Natural killer cell treated with Interleukin-12 subunit alpha and Interleukin-12 subunit beta and Interleukin-15 and Interleukin-18, amount 100 ng/mL, for 72 hours (primary cell): Measurements from ENCODE around the gene GGT7. TPM values are rescaled to one million over a fixed set of nuclear protein-coding genes. Genes with fewer than 3 reads are reported as not detected.

Experiments
- ATAC-seq, 2 donors: fragments of 150-1000 bp; cut with Tn5 transposase in 1 of 2; sonication (Bioruptor Pico), chemical (Tn5 transposase) in 1 of 2; 2 replicates each; pipeline ENCODE4 v1.10.0; 2021
- DNase-seq: peaks from one replicate; pipeline ENCODE4 v3.0.0; 2022; ENCODE audit warnings: low spot score
- H3K27ac Mint-ChIP-seq, 2 donors: 1 replicate in 1 of 2; 2 replicates in 1 of 2; pipeline ENCODE4 v1.8.0; 2022; ENCODE audit warnings: mixed read lengths in 2 of 2, mild to moderate bottlenecking in 1 of 2, moderate library complexity in 1 of 2
- H3K27me3 Mint-ChIP-seq, 2 donors: 1 replicate in 1 of 2; 2 replicates in 1 of 2; pipeline ENCODE4 v1.8.0; 2022; ENCODE audit warnings: mixed read lengths in 2 of 2
- H3K36me3 Mint-ChIP-seq: one replicate; pipeline ENCODE4 v1.8.0; 2022; ENCODE audit warnings: mixed read lengths
- H3K4me1 Mint-ChIP-seq, 2 donors: 1 replicate in 1 of 2; 2 replicates in 1 of 2; pipeline ENCODE4 v1.8.0; 2022; ENCODE audit warnings: low read depth in 2 of 2, mixed read lengths in 2 of 2, mild to moderate bottlenecking in 1 of 2
- H3K4me3 Mint-ChIP-seq: one replicate; pipeline ENCODE4 v1.8.0; 2022; ENCODE audit warnings: mixed read lengths
- H3K9me3 Mint-ChIP-seq: 2 replicates; pipeline ENCODE4 v1.8.0; 2022; ENCODE audit warnings: mixed read lengths
- total RNA-seq, 2 donors: library from RNA; stranded (reverse); gene quantifications; one replicate each; pipeline ENCODE4 v1.2.3, GENCODE V29; 2022

Gene GGT7
- total RNA-seq, 2 donors from 2014 or later, result 4.0 to 7.3 TPM

DNA sequence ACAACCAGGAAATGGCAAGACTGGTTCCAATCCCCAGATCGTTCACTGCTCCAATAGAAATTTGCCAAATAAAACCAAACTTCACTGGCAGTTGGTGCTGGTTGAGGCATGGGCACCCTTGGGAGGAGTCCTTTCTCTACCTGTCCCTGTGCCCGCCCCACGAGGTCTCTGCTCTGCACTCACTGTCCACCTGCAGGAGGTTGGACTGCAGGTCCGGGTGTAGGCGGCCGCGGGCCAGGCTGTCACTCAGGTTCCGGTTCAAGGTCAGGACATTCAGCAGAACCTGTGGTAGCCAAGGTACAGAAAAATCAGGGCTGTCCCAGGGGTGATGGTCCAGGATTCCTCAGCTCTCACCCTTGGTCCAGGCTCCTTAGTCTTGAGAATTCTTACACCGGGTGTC lies 22.9 kb downstream of the GGT7 start:
- no peak overlapping the region for H3K4me3 Mint-ChIP-seq
- no peak for ATAC-seq
- H3K27me3 Mint-ChIP-seq, result no peaks in the 10 kb centered on the region
- no peaks in the 10 kb centered on the region for H3K9me3 Mint-ChIP-seq
- no peaks in the 10 kb centered on the region for H3K36me3 Mint-ChIP-seq
- H3K27ac Mint-ChIP-seq, result no peak overlapping the region
- H3K4me1 Mint-ChIP-seq, result no peaks in the 10 kb centered on the region
- no peak for DNase-seq

- no peak for ATAC-seq
- no peaks in the 10 kb centered on the region for H3K36me3 Mint-ChIP-seq
- H3K9me3 Mint-ChIP-seq, result no peaks in the 10 kb centered on the region
- no peak overlapping the region for H3K27ac Mint-ChIP-seq
- no peaks in the 10 kb centered on the region for H3K27me3 Mint-ChIP-seq
- no peaks in the 10 kb centered on the region for H3K4me1 Mint-ChIP-seq
- DNase-seq, result no peak
- no peak overlapping the region for H3K4me3 Mint-ChIP-seq
Measured at GRCh38 chr20:34848597-34848996, 24.1 kb downstream of the GGT7 start.

GRCh38 chr20:34843421-34843820 lies 29.2 kb downstream of the GGT7 start:
- DNase-seq, result no peak
- no peak for ATAC-seq
- Mint-ChIP-seq H3K27me3 (peaks cover 11 to 17% of the 10 kb centered on the region in 2 donors), H3K27ac (no peak overlapping the region), H3K9me3 (no peaks in the 10 kb centered on the region), H3K36me3 (no peaks in the 10 kb centered on the region), H3K4me1 (no peaks in the 10 kb centered on the region), H3K4me3 (no peak overlapping the region)

- no peak for ATAC-seq
- no peaks in the 10 kb centered on the region for H3K36me3 Mint-ChIP-seq
- no peaks in the 10 kb centered on the region for H3K4me1 Mint-ChIP-seq
- DNase-seq, result no peak
- no peak overlapping the region for H3K4me3 Mint-ChIP-seq
- no peak overlapping the region for H3K27ac Mint-ChIP-seq
- H3K9me3 Mint-ChIP-seq, result no peaks in the 10 kb centered on the region
- peaks cover 11 to 17% of the 10 kb centered on the region in 2 donors for H3K27me3 Mint-ChIP-seq
Measured at GRCh38 chr20:34842143-34842542, 30.5 kb downstream of the GGT7 start.

DNA sequence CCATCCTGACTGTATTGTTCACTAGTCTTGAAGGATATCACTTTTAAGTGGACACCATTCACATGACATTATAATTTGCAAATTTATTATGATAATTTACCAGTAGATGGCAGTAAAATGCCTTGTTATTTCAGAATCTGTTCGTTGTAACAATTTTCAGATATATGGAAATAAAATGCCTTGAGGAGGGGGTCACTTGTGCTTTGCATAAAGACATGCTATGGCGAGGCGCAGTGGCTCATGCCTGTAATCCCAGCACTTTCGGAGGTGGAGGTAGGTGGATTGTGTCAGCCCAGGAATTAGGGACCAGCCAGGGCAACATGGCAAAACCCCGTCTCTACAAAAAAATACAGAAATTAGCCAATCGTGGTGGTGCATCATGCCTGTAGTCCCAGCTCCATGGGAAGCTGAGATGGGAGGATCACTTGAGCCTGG lies 38.2 kb downstream of the GGT7 start:
- H3K9me3 Mint-ChIP-seq, result no peaks in the 10 kb centered on the region

DNA sequence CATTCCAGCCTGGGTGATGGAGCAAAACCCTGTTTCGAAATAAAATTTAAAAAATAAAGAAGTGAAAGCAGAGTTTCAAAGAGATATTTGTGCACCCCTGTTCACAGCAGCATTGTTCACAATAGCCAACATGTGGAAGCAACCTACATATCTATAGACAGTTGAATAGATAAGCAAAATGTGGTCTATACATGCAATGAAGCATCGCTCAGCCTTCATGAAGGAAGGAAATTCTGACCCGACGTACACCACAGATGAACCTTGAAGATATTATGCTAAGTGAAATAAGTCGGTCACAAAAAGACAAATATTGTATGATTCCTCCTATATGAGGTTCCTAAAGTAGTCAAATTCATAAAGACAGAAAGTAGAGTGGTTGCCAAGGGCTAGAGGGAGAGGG lies 40.7 kb downstream of the GGT7 start:
- Mint-ChIP-seq H3K36me3 (no peaks in the 10 kb centered on the region), H3K4me3 (no peak overlapping the region), H3K4me1 (peaks cover 0 to 4% of the 10 kb centered on the region in 2 donors), H3K27me3 (peaks cover 17 to 21% of the 10 kb centered on the region in 2 donors), H3K27ac (no peak overlapping the region), H3K9me3 (no peaks in the 10 kb centered on the region)
- no peak for ATAC-seq
- DNase-seq, result no peak

More for the DNA sequence above, 38.2 kb downstream of the GGT7 start:
- H3K4me1 Mint-ChIP-seq, result no peaks in the 10 kb centered on the region
- H3K27ac Mint-ChIP-seq, result no peak overlapping the region
- DNase-seq, result no peak
- peaks cover 13 to 15% of the 10 kb centered on the region in 2 donors for H3K27me3 Mint-ChIP-seq
- H3K4me3 Mint-ChIP-seq, result no peak overlapping the region
- ATAC-seq, result no peak
- no peaks in the 10 kb centered on the region for H3K36me3 Mint-ChIP-seq

DNA sequence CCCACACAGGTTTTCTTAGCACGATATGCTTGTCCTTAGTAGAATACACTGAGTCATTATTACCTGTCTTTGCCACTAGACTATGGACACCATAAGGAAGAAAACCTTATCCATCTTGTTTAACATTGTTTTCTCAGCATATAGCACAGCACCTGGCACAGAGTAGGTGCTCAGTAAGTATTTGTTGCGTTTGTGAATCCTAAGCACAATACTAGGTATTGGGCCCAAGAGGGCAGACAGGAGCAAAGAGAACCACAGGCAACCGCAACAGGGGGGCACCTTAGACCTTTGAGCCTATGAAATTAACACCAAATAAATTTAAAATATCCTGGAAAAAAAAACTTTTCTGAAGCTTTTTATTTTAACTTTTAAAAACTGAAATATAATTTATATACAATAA lies 43.5 kb downstream of the GGT7 start:
- ATAC-seq (no peak), DNase-seq (no peak)
- no peaks in the 10 kb centered on the region for H3K36me3 Mint-ChIP-seq
- H3K27me3 Mint-ChIP-seq, result peaks cover 14 to 21% of the 10 kb centered on the region in 2 donors
- peaks cover 11 to 13% of the 10 kb centered on the region in 2 donors for H3K4me1 Mint-ChIP-seq
- H3K9me3 Mint-ChIP-seq, result no peaks in the 10 kb centered on the region
- H3K27ac Mint-ChIP-seq, result no peak overlapping the region
- no peak overlapping the region for H3K4me3 Mint-ChIP-seq

- Mint-ChIP-seq H3K4me3 (peak within 1 kb of the TSS; percentile 95), H3K9me3 (no peaks in the 10 kb centered on the region), H3K27me3 (peaks cover 5 to 6% of the 10 kb centered on the region in 2 donors), H3K27ac (peak within 1 kb of the TSS; percentile 84 to 94), H3K36me3 (no peaks in the 10 kb centered on the region), H3K4me1 (peaks cover 25 to 41% of the 10 kb centered on the region in 2 donors)
- peak; percentile 90 to 93 for ATAC-seq
- DNase-seq, result peak; percentile 85
Measured at GRCh38 chr20:34825530-34826362, 46.9 kb downstream of the GGT7 start, which contains the start of gene NCOA6. Gene NCOA6, minus strand, starts transcription at chr20:34825651. Its CDS starts 43,296 bp downstream, at chr20:34782355.

DNA sequence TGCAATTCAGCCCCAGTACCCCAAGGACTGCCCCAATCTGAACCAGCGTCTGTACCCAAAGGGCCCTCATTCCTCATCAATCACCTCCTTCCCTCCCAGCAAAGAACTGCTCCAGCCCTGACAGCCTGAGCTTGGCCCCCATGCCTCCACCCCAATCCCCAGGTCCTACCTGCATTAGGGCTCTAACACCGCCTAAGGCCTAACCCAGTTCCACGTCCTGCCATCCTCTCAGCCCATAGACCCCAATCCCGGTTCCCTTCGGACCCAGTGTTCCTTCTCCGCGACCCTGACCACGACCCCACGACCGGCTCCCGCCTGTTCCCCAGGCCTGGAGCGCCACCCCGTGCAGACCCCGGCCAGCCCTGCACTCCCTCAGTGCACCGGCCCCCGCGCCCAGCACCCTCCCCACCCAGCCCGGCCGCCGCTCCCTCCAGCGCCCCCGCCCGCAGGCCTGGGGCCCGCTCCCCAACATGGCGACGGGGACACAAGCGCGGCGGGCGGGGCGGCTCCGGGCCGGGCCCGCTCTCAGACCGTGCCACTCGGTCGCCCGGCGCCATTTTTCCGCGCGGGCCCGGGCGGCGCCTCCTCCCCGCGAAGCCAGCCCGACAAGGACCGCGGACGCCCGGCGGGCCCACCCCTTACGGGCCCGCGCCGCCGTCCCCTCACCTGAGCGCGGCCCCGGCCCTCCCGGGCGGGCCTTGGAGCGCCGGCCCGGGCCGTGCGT lies 47.7 kb downstream of the GGT7 start:
- peak overlapping the region; percentile 84 to 94 for H3K27ac Mint-ChIP-seq
- H3K4me1 Mint-ChIP-seq, result peaks cover 26 to 41% of the 10 kb centered on the region in 2 donors
- H3K9me3 Mint-ChIP-seq, result no peaks in the 10 kb centered on the region
- DNase-seq (peak; percentile 67), ATAC-seq (peak; percentile 88 to 90)
- H3K4me3 Mint-ChIP-seq, result peak overlapping the region; percentile 95
- H3K36me3 Mint-ChIP-seq, result no peaks in the 10 kb centered on the region
- H3K27me3 Mint-ChIP-seq, result peaks cover 5 to 6% of the 10 kb centered on the region in 2 donors

DNA sequence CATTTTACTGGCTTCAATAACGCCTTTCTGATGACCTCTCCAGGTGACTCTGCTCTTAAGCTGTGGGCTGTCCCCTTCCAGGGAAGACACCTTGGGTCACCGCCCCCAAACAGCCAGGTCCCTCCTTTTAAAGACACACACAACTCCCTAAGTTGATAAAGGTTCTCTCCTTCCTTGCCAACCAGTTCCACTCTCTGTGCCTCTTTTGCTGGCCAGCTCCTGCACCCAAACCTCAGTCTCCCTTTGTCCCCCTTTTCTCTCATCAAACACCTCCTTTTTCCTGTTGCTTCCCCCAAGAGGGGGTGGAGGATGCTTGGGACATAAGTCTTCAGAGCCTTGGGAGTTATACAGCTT lies 48.2 kb downstream of the GGT7 start:
- Mint-ChIP-seq H3K27me3 (peaks cover 5 to 6% of the 10 kb centered on the region in 2 donors), H3K4me3 (peak overlapping the region; percentile 95), H3K36me3 (no peaks in the 10 kb centered on the region), H3K27ac (peak overlapping the region; percentile 84 to 94), H3K9me3 (no peaks in the 10 kb centered on the region), H3K4me1 (peaks cover 26 to 41% of the 10 kb centered on the region in 2 donors)
- peak in 1 of 2 donors; percentile 64 for ATAC-seq
- DNase-seq, result peak; percentile 66

- H3K27me3 Mint-ChIP-seq, result peaks cover 5 to 6% of the 10 kb centered on the region in 2 donors
Measured at GRCh38 chr20:34824026-34824425, 48.6 kb downstream of the GGT7 start.

DNA sequence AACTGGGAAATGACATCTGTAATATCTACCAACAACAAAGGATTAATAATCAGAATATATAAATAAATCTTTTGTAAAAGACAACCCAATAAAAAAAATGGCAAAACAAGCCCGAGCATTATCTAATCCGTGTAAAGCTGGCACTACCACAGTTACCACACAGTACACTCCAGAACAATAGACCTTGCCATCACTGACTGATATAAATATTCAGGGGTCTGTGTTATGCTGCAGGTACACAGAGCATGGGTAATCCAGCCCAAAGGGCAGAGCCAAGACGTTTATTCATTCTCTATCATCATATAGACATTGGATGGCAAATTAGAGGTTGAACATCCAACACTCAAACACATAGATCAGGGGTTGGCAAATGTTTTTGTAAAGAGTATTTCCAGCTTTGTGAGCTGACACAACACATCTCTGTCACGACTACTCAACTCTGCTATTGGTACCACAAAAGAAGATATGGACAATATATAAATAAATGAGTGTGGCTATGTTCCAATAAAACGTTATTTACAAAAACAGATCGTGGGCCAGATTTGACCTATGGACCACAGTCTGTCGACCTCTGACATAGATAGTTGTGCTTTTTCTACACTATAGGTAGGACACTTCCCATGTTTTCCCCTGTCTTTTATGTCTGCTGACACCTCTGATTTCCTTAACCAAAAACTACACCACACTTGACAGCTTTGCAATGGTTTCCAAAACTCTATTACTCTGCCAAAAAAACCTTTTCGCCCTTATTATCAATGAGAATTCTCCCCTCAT lies 51.7 kb downstream of the GGT7 start:
- no peak for DNase-seq
- H3K27me3 Mint-ChIP-seq, result no peaks in the 10 kb centered on the region
- H3K36me3 Mint-ChIP-seq, result no peaks in the 10 kb centered on the region
- no peak for ATAC-seq
- no peaks in the 10 kb centered on the region for H3K9me3 Mint-ChIP-seq
- no peak overlapping the region for H3K27ac Mint-ChIP-seq
- H3K4me1 Mint-ChIP-seq, result peaks cover 33 to 53% of the 10 kb centered on the region in 2 donors
- H3K4me3 Mint-ChIP-seq, result no peak overlapping the region

More at GRCh38 chr20:34824026-34824425, 48.6 kb downstream of the GGT7 start:
- Mint-ChIP-seq H3K27ac (peak overlapping the region; percentile 84 to 94), H3K36me3 (no peaks in the 10 kb centered on the region), H3K4me1 (peaks cover 26 to 42% of the 10 kb centered on the region in 2 donors), H3K4me3 (peak overlapping the region; percentile 95), H3K9me3 (no peaks in the 10 kb centered on the region)
- ATAC-seq, result no peak
- DNase-seq, result no peak

DNA sequence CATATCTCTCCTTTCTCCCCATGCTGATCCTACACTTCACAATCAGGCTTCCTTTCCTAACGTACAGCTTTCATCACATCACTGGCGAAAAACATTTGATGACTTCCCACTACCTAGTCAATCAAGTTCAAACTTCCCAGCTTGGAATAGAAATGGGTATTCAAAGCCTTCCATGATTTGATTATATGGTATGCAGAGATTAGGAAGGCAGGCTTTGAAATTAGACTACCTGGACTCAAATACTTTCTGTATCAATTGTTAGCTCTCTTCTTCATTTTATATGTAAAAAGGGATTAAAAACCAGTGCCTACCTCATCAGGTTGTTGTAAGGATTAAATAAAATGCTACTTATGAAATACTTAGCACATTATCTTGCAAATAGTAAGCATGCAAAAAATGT lies 54.9 kb downstream of the GGT7 start:
- H3K27ac Mint-ChIP-seq, result no peak overlapping the region
- ATAC-seq (no peak), DNase-seq (no peak)
- H3K9me3 Mint-ChIP-seq, result no peaks in the 10 kb centered on the region
- no peaks in the 10 kb centered on the region for H3K27me3 Mint-ChIP-seq
- peaks cover 27 to 40% of the 10 kb centered on the region in 2 donors for H3K4me1 Mint-ChIP-seq
- no peaks in the 10 kb centered on the region for H3K36me3 Mint-ChIP-seq
- no peak overlapping the region for H3K4me3 Mint-ChIP-seq
